WTC11 (cell line): ENCODE results near the gene FMOD. TPM values are rescaled to one million over a fixed set of nuclear protein-coding genes. Genes with fewer than 3 reads are reported as not detected.

Experiments used
- ATAC-seq: fragments of 200-7000 bp; cut with Tn5 transposase; 2 replicates; pipeline ENCODE4 v1.10.0; 2021; ENCODE audit warnings: mild to moderate bottlenecking, moderate library complexity
- CTCF ChIA-PET: fragments of 300-600 bp; sonication (Branson Sonifier 250); formaldehyde crosslinking; loops from one replicate; lab custom pipeline; 2021; ENCODE audit warnings: antibody characterized with exemption; lab: Charles Lee
- POLR2A ChIA-PET: fragments of 350-600 bp; sonication (Branson Sonifier 250); formaldehyde crosslinking; loops from one replicate; lab custom pipeline; 2021; ENCODE audit warnings: antibody characterized with exemption; lab: Charles Lee
- DNase-seq: peaks from one replicate; pipeline ENCODE4 v3.0.0; 2021; ENCODE audit warnings: low spot score
- H3K27ac Mint-ChIP-seq: 2 replicates; pipeline ENCODE4 v1.8.0; 2021; ENCODE audit warnings: mixed read lengths
- H3K27me3 Mint-ChIP-seq: 2 replicates; pipeline ENCODE4 v1.8.0; 2021; ENCODE audit warnings: low read depth, mild to moderate bottlenecking, moderate library complexity, mixed read lengths
- H3K36me3 Mint-ChIP-seq: 2 replicates; pipeline ENCODE4 v1.8.0; 2021; ENCODE audit warnings: mixed read lengths
- H3K4me1 Mint-ChIP-seq: 2 replicates; pipeline ENCODE4 v1.8.0; 2022; ENCODE audit warnings: mixed read lengths
- H3K4me3 Mint-ChIP-seq: 2 replicates; pipeline ENCODE4 v1.8.0; 2021; ENCODE audit warnings: mild to moderate bottlenecking, moderate library complexity, mixed read lengths
- H3K9me3 Mint-ChIP-seq: 2 replicates; pipeline ENCODE4 v1.8.0; 2021; ENCODE audit warnings: mixed read lengths
- CBFB ChIP-seq: sonication (generic); formaldehyde crosslinking; IDR thresholded peaks from 2 replicates; pipeline ENCODE4 v1.8.1; 2022; ENCODE audit warnings: mild to moderate bottlenecking, low read depth, missing genetic modification reagents
- ESRRA ChIP-seq: sonication (generic); formaldehyde crosslinking; IDR thresholded peaks from 2 replicates; pipeline ENCODE4 v1.8.1; 2022; ENCODE audit warnings: mild to moderate bottlenecking, missing genetic modification reagents, borderline replicate concordance
- ETV6 ChIP-seq: sonication (generic); formaldehyde crosslinking; IDR thresholded peaks from 2 replicates; pipeline ENCODE4 v1.8.1; 2022; ENCODE audit warnings: mild to moderate bottlenecking, missing genetic modification reagents
- FOXK1 ChIP-seq: sonication (generic); formaldehyde crosslinking; IDR thresholded peaks from 2 replicates; pipeline ENCODE4 v1.8.0; 2022; ENCODE audit warnings: mild to moderate bottlenecking, moderate library complexity, missing genetic modification reagents
- KAT7 ChIP-seq: sonication (generic); formaldehyde crosslinking; IDR thresholded peaks from 2 replicates; pipeline ENCODE4 v1.8.1; 2023; ENCODE audit warnings: missing genetic modification reagents, mild to moderate bottlenecking, borderline replicate concordance
- NR2C2 ChIP-seq: sonication (generic); formaldehyde crosslinking; IDR thresholded peaks from 2 replicates; pipeline ENCODE4 v1.8.0; 2022; ENCODE audit warnings: mild to moderate bottlenecking, missing genetic modification reagents
- OVOL2 ChIP-seq: fragments of 250-450 bp; sonication (Bioruptor Pico); IDR thresholded peaks from 2 replicates; pipeline ENCODE4 v1.9.0; 2021; ENCODE audit warnings: mild to moderate bottlenecking, borderline replicate concordance
- SP1 ChIP-seq: sonication (generic); formaldehyde crosslinking; conservative IDR thresholded peaks from 2 replicates; pipeline ENCODE4 v1.8.1; 2022; ENCODE audit warnings: missing genetic modification reagents
- TEAD1 ChIP-seq: sonication (generic); formaldehyde crosslinking; IDR thresholded peaks from 2 replicates; pipeline ENCODE4 v1.8.0; 2022; ENCODE audit warnings: mild to moderate bottlenecking, missing genetic modification reagents
- ZBTB21 ChIP-seq: sonication (generic); formaldehyde crosslinking; IDR thresholded peaks from 2 replicates; pipeline ENCODE4 v1.8.1; 2023; ENCODE audit warnings: mild to moderate bottlenecking, missing genetic modification reagents, borderline replicate concordance
- ZNF121 ChIP-seq: sonication (generic); formaldehyde crosslinking; IDR thresholded peaks from 2 replicates; pipeline ENCODE4 v1.8.0; 2023; ENCODE audit warnings: missing genetic modification reagents
- ZNF219 ChIP-seq: sonication (generic); formaldehyde crosslinking; IDR thresholded peaks from 2 replicates; pipeline ENCODE4 v1.8.0; 2023; ENCODE audit warnings: missing genetic modification reagents, mild to moderate bottlenecking, borderline replicate concordance
- ZNF396 ChIP-seq: fragments of 250-450 bp; sonication (Bioruptor Pico); IDR thresholded peaks from 2 replicates; pipeline ENCODE4 v1.8.0; 2021; ENCODE audit warnings: mild to moderate bottlenecking, moderate library complexity, borderline replicate concordance
- ZNF416 ChIP-seq: fragments of 250-450 bp; sonication (Bioruptor Pico); IDR thresholded peaks from 2 replicates; pipeline ENCODE4 v1.9.0; 2021; ENCODE audit warnings: mild to moderate bottlenecking, inconsistent platforms
- ZNF423 ChIP-seq: fragments of 250-450 bp; sonication (Bioruptor Pico); IDR thresholded peaks from 2 replicates; pipeline ENCODE4 v2.1.2; 2022; ENCODE audit warnings: mild to moderate bottlenecking, moderate library complexity
- ZNF671 ChIP-seq: fragments of 250-450 bp; sonication (Bioruptor Pico); IDR thresholded peaks from 2 replicates; pipeline ENCODE4 v1.8.0; 2021; ENCODE audit warnings: mild to moderate bottlenecking
- total RNA-seq: library from RNA; stranded (reverse); gene quantifications from 3 replicates; pipeline ENCODE4 v1.2.3, GENCODE V29; 2021
- TF ChIP-seq, protein P1 (sequence below): sonication (generic); formaldehyde crosslinking; conservative IDR thresholded peaks from 2 replicates; pipeline ENCODE4 v1.8.1; 2023; ENCODE audit warnings: mild to moderate bottlenecking, low read depth, missing genetic modification reagents, moderate library complexity
- TF ChIP-seq, protein P2 (sequence below): sonication (generic); formaldehyde crosslinking; IDR thresholded peaks from 2 replicates; pipeline ENCODE4 v1.8.1; 2022; ENCODE audit warnings: mild to moderate bottlenecking, missing genetic modification reagents, moderate library complexity, borderline replicate concordance
- TF ChIP-seq, protein P3 (sequence below): sonication (generic); formaldehyde crosslinking; IDR thresholded peaks from 2 replicates; pipeline ENCODE4 v1.8.1; 2023; ENCODE audit warnings: mild to moderate bottlenecking, missing genetic modification reagents, moderate library complexity
- TF ChIP-seq, protein P4 (sequence below): sonication (generic); formaldehyde crosslinking; IDR thresholded peaks from 2 replicates; pipeline ENCODE4 v1.8.1; 2023; ENCODE audit warnings: mild to moderate bottlenecking, missing genetic modification reagents
- TF ChIP-seq, protein P5 (sequence below): sonication (generic); formaldehyde crosslinking; conservative IDR thresholded peaks from 2 replicates; pipeline ENCODE4 v1.8.1; 2022; ENCODE audit warnings: mild to moderate bottlenecking, missing genetic modification reagents
- TF ChIP-seq, protein P6 (sequence below): sonication (generic); formaldehyde crosslinking; IDR thresholded peaks from 2 replicates; pipeline ENCODE4 v1.8.0; 2023; ENCODE audit warnings: missing genetic modification reagents
- TF ChIP-seq, protein P7 (sequence below): sonication (generic); formaldehyde crosslinking; IDR thresholded peaks from 2 replicates; pipeline ENCODE4 v1.8.1; 2022; ENCODE audit warnings: low read depth, missing genetic modification reagents, borderline replicate concordance
- TF ChIP-seq, protein P8 (sequence below): sonication (generic); formaldehyde crosslinking; IDR thresholded peaks from 2 replicates; pipeline ENCODE4 v1.8.1; 2022; ENCODE audit warnings: mild to moderate bottlenecking, moderate library complexity, missing genetic modification reagents

The FMOD gene
- total RNA-seq, 1 experiment from 2014 or later: 0.79 TPM

DNA sequence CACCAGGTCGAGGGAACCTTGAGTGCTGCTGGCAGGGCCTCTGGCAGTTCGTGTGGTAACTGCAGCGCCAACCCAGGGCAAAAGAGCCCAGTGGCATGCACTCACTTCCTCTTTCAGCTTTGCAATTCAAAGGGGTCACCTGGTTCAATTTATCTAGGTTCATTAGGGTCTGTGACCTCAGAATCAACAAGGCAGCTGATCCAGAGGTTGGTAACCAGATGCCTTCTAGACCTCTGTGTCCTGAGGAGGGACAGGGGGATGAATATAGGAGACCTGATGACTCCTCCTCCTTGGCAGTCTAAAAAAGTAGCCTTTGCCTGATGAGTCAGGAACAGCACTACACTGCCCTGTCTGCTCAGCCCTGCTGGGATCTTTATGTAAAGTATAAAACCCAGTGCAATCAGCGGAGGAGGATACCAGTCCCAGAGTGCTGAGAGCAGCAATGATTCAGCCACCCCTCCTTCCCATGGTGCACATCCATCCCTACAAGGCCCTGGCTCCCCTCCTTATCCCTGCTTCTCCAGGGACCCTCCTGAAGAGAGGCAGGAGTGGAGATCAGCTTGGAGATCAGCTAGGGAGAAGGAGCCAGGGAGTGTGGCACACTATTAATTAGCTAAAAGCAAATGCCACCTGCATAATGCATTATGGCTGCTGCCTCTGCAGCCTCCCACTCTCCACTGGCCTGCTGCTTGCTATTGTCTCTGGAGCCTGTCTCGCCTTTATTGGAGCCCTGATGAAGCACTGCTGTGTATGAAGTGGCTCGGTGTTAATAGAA lies 11.2 kb upstream of the FMOD start:
- no peak; the same call in 1 of the 2 replicates for ATAC-seq
- CTCF ChIA-PET: interaction anchor here (1.5 to 3.8 kb wide), 2 partner anchors 19 to 89 kb away, joined by 3 to 16 read pairs; no protein-coding TSS in a partner anchor

DNA sequence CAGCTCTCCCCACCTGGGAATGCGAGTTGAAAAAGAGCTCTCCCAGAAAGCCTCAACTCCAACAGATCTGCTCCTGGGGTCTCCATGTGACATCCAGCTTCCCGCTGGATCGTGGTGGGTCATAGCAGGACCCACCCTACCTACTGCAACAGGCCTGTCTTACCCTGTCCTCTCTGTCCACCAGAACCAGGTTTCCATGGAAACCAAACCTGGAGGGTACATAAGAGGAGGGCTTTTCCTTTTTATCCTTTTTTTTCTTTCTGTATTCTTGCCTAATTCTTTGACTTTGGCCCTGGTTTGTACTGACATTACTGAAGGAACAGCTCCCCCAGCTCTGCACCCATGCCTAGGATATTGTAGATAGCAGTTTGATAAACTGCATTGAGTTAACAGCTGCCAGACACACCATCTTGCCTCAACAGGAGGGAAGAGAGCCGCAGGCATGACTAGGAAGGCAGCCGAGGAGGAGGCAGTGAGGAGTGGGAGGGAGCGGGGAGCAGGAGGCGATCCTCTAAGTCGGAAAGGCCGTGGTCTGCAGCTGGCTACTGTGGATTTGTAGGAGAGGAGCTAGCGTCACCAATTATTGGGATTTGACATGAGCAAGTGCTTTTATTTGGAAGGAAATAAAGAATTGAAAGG lies 9.7 kb upstream of the FMOD start:
- POLR2A ChIA-PET: interaction anchor here (1.1 kb wide), 1 partner anchor 319 kb away, joined by 6 read pairs; no protein-coding TSS in a partner anchor
- CTCF ChIA-PET: interaction anchor here (1.2 to 3.8 kb wide), 4 partner anchors 18 to 127 kb away, joined by 5 to 16 read pairs (median 6); no protein-coding TSS in a partner anchor
- peaks cover 13% of the 10 kb centered on the region for H3K27me3 Mint-ChIP-seq
- no peaks in the 10 kb centered on the region; the same call in 1 of the 2 replicates for H3K9me3 Mint-ChIP-seq
- ATAC-seq (no peak; the same call in 1 of the 2 replicates), DNase-seq (no peak)
- no peak overlapping the region for H3K4me3 Mint-ChIP-seq
- H3K36me3 Mint-ChIP-seq: no peaks in the 10 kb centered on the region
- H3K4me1 Mint-ChIP-seq: peaks cover 7% of the 10 kb centered on the region; the same call in 1 of the 2 replicates
- no peak overlapping the region for H3K27ac Mint-ChIP-seq
- no peak for TF ChIP-seq ZNF396
- TF ChIP-seq NR2C2 (CRISPR knock-in tag): no peak
- TF ChIP-seq, protein P1, sequence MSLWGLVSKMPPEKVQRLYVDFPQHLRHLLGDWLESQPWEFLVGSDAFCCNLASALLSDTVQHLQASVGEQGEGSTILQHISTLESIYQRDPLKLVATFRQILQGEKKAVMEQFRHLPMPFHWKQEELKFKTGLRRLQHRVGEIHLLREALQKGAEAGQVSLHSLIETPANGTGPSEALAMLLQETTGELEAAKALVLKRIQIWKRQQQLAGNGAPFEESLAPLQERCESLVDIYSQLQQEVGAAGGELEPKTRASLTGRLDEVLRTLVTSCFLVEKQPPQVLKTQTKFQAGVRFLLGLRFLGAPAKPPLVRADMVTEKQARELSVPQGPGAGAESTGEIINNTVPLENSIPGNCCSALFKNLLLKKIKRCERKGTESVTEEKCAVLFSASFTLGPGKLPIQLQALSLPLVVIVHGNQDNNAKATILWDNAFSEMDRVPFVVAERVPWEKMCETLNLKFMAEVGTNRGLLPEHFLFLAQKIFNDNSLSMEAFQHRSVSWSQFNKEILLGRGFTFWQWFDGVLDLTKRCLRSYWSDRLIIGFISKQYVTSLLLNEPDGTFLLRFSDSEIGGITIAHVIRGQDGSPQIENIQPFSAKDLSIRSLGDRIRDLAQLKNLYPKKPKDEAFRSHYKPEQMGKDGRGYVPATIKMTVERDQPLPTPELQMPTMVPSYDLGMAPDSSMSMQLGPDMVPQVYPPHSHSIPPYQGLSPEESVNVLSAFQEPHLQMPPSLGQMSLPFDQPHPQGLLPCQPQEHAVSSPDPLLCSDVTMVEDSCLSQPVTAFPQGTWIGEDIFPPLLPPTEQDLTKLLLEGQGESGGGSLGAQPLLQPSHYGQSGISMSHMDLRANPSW (CRISPR knock-in tag): no peak
- no peak for TF ChIP-seq ZNF423
- TF ChIP-seq, protein P2, sequence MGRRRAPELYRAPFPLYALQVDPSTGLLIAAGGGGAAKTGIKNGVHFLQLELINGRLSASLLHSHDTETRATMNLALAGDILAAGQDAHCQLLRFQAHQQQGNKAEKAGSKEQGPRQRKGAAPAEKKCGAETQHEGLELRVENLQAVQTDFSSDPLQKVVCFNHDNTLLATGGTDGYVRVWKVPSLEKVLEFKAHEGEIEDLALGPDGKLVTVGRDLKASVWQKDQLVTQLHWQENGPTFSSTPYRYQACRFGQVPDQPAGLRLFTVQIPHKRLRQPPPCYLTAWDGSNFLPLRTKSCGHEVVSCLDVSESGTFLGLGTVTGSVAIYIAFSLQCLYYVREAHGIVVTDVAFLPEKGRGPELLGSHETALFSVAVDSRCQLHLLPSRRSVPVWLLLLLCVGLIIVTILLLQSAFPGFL (CRISPR knock-in tag): no peak
- TF ChIP-seq, protein P3, sequence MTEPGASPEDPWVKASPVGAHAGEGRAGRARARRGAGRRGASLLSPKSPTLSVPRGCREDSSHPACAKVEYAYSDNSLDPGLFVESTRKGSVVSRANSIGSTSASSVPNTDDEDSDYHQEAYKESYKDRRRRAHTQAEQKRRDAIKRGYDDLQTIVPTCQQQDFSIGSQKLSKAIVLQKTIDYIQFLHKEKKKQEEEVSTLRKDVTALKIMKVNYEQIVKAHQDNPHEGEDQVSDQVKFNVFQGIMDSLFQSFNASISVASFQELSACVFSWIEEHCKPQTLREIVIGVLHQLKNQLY (CRISPR knock-in tag): no peak
- no peak for TF ChIP-seq CBFB (CRISPR knock-in tag)
- TF ChIP-seq FOXK1 (CRISPR knock-in tag): no peak
- no peak for TF ChIP-seq KAT7 (CRISPR knock-in tag)
- no peak for TF ChIP-seq TEAD1
- TF ChIP-seq, all 79 proteins: peak for 0

More for the DNA sequence above, 11.2 kb upstream of the FMOD start:
- Mint-ChIP-seq H3K27ac (no peak overlapping the region), H3K9me3 (no peaks in the 10 kb centered on the region; the same call in 1 of the 2 replicates), H3K4me1 (peaks cover 7% of the 10 kb centered on the region; the same call in 1 of the 2 replicates), H3K27me3 (peaks cover 13% of the 10 kb centered on the region), H3K4me3 (no peak overlapping the region), H3K36me3 (no peaks in the 10 kb centered on the region)
- no peak for DNase-seq
- no peak for TF ChIP-seq OVOL2 (CRISPR knock-in tag)
- TF ChIP-seq ZNF671 (CRISPR knock-in tag): no peak
- TF ChIP-seq SP1: no peak
- no peak for TF ChIP-seq ETV6 (CRISPR knock-in tag)
- TF ChIP-seq ZNF416 (CRISPR knock-in tag): no peak
- TF ChIP-seq ZBTB21 (CRISPR knock-in tag): no peak
- TF ChIP-seq, protein P4, sequence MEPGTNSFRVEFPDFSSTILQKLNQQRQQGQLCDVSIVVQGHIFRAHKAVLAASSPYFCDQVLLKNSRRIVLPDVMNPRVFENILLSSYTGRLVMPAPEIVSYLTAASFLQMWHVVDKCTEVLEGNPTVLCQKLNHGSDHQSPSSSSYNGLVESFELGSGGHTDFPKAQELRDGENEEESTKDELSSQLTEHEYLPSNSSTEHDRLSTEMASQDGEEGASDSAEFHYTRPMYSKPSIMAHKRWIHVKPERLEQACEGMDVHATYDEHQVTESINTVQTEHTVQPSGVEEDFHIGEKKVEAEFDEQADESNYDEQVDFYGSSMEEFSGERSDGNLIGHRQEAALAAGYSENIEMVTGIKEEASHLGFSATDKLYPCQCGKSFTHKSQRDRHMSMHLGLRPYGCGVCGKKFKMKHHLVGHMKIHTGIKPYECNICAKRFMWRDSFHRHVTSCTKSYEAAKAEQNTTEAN (CRISPR knock-in tag): no peak
- TF ChIP-seq, protein P5, sequence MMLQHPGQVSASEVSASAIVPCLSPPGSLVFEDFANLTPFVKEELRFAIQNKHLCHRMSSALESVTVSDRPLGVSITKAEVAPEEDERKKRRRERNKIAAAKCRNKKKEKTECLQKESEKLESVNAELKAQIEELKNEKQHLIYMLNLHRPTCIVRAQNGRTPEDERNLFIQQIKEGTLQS: no peak
- no peak for TF ChIP-seq ZNF121 (CRISPR knock-in tag)
- TF ChIP-seq, protein P6, sequence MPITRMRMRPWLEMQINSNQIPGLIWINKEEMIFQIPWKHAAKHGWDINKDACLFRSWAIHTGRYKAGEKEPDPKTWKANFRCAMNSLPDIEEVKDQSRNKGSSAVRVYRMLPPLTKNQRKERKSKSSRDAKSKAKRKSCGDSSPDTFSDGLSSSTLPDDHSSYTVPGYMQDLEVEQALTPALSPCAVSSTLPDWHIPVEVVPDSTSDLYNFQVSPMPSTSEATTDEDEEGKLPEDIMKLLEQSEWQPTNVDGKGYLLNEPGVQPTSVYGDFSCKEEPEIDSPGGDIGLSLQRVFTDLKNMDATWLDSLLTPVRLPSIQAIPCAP (CRISPR knock-in tag): no peak
- TF ChIP-seq, protein P2 (CRISPR knock-in tag): no peak
- TF ChIP-seq, protein P7, sequence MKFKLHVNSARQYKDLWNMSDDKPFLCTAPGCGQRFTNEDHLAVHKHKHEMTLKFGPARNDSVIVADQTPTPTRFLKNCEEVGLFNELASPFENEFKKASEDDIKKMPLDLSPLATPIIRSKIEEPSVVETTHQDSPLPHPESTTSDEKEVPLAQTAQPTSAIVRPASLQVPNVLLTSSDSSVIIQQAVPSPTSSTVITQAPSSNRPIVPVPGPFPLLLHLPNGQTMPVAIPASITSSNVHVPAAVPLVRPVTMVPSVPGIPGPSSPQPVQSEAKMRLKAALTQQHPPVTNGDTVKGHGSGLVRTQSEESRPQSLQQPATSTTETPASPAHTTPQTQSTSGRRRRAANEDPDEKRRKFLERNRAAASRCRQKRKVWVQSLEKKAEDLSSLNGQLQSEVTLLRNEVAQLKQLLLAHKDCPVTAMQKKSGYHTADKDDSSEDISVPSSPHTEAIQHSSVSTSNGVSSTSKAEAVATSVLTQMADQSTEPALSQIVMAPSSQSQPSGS (CRISPR knock-in tag): no peak
- no peak for TF ChIP-seq ZNF219 (CRISPR knock-in tag)
- no peak for TF ChIP-seq CBFB (CRISPR knock-in tag)
- no peak for TF ChIP-seq ESRRA (CRISPR knock-in tag)
- TF ChIP-seq, protein P8, sequence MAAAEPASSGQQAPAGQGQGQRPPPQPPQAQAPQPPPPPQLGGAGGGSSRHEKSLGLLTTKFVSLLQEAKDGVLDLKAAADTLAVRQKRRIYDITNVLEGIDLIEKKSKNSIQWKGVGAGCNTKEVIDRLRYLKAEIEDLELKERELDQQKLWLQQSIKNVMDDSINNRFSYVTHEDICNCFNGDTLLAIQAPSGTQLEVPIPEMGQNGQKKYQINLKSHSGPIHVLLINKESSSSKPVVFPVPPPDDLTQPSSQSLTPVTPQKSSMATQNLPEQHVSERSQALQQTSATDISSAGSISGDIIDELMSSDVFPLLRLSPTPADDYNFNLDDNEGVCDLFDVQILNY (CRISPR knock-in tag): no peak
- POLR2A ChIA-PET: interaction anchor here (1.2 kb wide), 1 partner anchor 18 kb away, joined by 3 read pairs; no protein-coding TSS in a partner anchor
